GM21390 (cell line): ENCODE measurements around the gene HDAC1.
"Not testable (repeated sequence)": the region's sequence is repeated elsewhere in the genome, so short reads cannot be mapped to it uniquely, and the experiment has no call there.

ENCODE experiments used
- ATAC-seq: cut with Tn5 transposase; IDR thresholded peaks from one replicate; pipeline ENCODE4 v1.9.1; 2021; ENCODE audit not compliant: unreplicated experiment

Gene HDAC1

DNA sequence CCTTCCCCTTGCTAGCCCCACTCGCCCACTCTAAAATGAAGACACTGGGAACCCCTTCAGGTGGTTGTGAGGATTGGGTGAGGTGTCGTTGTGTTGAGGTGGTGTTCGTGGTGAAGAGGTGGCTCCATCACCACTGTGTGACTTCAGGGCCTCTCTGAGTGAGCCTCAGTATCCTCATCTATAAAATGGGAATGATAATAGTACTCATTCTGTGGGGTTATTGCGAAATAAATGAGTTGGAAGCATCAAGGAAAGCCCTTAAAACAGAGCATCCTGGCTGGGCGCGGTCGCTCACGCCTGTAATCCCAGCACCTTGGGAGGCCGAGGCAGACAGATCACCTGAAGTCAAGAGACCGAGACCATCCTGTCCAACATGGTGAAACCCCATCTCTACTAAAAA lies 50.8 kb downstream of the HDAC1 start:
- ATAC-seq, result no peak

DNA sequence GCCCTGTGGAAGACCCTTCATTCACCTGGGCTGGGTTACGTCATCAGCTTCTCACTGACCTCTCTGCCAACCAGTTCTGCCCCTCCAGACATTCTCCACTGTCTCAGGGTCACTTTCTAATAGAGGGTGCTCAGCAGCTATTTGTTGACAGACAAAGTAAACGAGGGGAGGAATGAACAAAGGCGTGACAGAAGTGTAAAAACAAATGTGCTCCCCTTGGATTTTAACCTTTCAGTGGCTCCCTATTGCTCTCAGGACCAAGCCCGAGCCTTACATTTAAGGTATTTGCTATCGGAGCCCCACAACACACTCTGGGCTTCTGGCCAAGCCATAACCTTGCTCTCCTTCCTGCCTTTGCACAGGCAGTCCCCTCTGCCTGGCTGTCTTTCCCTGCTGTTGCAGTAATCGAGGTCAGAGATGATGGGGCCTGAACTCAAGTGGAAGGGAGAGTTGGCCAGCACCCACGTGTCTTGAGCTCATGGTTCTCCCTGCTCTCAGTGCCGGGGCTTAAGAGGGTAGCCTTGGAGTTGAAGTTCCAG lies 53.5 kb downstream of the HDAC1 start:
- ATAC-seq, result no peak

DNA sequence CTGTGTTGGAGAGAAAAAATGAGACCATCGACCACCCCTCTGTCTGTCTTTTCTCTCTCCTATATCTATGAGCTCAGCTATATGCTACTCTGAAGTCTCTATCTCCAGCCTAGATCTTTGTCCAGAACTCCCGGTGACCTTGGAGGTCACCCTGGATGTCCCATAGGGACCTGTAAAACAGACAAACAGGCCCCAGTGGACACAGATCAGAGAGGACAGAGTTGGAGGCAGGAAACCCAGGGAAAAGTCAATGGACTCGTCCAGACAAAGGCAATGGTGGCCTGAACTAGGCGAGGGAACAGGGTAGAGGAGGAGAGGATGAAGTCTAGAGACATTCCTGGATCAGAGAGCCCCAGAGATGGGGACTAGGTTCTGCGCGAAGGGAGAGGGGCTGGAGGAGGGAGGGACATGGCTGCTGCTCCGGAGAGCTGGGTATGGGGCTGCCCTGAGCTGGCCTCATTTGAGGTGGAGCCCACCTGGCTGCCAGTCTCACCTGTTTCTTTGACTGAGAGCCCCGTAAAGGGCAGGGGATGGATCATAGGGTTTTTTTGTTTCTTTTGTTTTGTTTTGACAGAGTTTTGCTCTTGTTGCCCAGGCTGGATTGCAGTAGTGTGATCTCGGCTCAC lies 54.8 kb downstream of the HDAC1 start:
- ATAC-seq, result no peak

DNA sequence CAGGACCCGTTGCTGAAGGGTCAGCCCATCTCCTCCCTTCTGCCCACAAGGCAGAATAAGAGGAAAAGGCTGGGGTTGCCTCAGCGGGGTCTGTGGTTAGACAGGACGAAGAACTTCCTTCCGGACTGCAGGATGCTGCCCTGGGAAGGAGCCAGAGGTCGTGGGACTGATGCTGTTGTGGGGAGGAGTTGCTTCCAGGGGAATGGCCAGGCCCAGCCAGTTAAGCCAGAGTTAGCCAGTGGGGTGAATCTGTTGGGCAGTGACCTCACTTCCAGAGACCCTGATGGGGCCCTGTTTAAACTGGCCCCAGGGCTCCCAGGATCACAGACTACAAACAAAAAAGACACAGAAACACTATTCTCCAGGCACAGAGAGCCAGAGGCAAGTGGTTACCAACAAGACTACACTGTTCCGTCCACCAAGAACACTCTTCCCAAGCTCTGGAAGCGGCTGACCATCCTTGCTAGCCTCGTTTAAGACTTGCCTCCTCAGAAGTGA lies 57.4 kb downstream of the HDAC1 start:
- no peak for ATAC-seq

DNA sequence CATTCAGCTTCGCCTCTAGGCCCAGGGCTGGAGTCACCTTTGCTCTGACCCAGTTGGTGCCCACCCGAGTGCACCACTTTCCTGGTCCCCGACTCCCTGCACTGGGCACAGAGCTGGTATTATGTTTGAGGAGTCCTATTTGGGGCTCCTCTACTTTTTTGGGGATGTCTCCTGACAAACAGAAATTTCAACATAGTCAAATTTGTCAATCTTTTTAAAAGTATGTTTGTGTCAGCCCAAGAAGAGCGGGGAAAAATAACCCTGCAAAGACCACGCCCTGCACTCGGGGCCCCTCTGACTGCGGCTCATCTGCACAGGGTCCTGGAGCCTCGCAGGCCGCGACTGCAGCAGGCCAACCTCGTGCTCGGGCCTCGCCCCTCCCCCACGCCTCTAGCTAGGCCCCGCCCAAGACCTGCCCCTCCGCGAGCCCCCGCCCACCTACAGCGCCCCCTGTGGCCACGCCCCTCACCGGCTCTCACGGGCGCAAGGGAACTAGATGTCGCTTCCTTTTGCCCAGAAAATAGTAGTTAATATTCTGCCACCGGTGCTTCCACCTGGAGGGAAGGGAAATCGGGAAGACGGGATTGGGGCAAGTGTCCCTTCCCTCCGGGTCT lies 59.0 kb downstream of the HDAC1 start:
- peak; percentile 23 for ATAC-seq

DNA sequence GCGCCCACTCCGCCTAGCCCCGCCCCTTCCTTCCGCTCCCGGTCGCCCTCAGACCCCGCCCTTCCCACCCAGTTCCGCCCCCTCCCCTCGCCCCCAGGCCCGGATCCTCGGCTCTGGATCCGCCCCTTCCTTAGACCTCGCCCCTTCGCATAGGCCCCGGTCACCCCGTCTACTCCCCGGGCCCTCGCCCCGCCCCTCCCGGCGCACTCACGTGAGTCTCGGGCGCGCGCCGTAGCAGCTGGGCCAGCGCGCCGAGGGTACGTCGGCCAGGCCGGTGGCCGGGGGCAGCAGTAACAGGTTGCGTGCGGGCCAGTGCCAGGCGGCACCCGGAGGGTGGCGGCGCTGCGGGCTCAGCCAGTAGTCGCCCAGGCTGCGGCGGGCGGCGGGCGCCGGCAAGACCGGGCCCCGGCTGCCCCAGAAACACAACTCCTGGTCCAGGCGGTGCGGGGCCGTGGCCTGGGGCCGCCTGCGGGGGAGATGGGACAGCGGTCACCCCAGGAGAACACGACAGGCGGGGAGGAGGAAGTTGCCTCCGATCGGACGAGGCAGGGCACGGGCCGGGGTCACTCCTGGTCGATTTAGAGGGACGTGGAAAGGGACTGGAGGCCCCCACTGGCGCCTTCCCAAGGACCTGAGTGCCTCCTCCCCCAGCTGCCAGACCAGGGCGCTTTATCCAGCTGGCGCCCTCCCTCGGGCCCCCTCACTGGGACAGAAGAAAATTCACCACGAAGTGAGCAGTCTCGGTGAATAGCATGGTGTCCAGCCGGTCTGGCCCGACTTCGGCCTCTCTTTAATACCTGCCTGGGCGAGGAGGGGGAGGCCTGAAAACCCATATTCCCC lies 59.7 kb downstream of the HDAC1 start:
- ATAC-seq, result peak; percentile 92

DNA sequence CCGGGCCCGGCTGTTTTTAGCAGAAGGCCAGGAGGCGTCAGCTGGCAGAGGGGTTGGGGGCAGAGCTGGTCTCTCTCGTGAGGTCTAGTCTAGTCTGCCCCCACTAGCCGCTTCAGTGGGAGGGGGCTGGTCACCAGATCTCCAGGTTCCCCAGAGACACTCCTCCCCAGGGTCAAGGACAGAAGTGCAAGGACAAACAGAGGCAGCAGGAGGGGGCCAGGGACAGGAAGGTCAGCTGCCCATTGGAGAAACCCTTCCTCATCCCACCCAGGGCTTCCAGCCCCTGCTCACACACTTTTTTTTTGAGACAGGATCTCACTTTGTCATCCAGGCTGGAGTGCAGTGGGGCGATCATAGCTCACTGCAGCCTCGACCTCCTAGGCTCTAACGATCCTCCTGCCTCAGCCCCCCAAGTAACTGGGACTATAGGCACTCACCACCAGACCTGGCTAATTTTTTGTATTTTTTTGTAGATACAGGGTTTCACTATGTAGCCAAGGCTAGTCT lies 60.4 kb downstream of the HDAC1 start:
- no peak for ATAC-seq

DNA sequence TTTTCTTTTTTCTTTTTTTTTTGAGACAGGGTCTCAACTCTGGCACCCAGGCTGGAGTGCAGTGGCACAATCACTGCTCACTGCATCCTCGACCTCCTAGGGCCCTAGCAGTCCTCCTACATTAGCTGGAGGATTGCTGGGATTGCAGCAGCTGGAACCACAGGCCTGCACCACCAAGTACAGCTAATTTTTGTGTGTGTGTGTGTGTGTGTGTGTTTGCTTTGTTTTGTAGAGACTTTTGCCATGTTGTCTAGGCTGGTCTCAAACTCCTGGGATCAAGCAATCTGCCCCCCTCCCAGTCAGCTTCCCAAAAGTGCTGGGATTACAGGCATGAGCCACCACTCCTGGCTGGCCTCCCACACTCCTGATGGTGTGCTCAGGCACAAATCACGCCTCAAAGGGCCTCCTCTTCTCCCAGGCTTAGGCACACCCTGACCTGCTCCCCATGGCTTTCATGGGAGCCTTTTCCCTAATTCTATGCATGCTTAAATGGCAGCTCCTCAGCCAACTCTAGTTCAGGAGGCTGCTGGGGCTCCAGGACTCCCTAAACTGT lies 61.0 kb downstream of the HDAC1 start:
- no peak for ATAC-seq

DNA sequence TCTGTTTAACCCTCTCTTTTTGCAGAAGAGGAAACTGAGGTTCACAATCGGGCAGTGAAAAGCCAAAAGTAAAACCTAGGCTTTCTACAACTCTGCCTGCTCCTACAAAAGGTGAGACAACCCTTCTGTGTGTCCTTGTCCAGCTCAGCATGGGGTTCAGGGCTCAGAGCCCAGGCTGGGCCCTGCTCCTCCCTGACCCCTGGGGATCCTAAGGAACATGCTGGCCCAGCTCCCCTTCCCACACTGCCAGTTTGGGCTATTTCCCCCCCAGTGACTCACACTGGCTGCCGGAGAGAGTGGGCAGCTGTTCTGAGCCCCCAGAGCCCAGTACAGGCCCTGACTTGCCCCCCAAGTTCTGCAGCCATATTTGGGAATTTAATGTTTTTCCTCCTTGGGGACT lies 61.5 kb downstream of the HDAC1 start:
- no peak for ATAC-seq

DNA sequence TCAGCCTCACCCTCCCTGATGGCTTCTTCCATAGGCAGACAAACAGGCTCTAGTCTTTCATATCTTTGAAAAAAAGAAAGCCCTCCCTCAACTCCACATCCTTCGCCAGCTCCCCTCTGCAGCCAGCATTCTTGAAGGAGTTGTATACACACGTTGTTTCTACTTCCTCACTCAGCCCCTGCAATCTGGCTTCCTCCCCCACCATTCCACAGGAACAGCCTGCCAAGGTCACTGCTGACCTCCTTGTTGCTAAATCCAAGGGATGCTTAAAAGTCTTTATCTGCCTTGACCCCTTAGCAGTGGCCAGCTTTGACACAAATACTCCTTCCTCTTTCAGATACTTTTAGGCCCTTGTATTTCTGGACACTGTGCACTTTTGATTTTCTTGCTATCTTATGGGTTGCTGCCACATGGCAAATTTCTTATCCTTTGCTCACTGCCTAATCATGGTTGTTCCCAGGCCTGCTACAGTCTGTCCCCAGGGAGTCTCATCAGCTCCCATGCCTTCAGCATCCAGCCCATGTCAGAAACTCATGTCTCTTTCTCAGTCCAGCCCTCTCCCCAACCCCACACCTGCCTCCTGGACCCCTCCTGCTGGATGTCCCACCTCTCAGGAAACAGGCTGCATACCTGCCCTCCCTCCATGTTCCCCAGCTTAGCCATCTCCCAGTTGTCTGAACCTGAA lies 62.1 kb downstream of the HDAC1 start:
- no peak for ATAC-seq

DNA sequence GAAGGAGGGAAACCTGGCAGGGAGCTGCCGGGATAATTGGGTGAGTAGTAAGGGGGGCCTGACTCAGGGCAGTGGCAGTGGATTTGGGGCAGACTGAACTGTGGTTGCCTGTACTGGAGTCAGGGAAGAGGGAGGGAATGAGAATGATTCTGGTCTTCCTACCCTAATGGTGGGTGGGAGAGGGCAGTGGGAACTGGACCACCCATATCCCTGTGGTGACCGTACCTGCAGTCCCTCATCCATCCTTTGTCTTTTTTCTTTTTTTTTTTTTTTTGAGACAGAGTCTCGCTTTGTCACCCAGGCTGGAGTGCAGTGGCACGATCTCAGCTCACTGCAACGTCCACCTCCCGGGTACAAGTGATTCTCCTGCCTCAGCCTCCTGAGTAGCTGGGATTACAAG lies 63.9 kb downstream of the HDAC1 start:
- not testable (repeated sequence) for ATAC-seq

DNA sequence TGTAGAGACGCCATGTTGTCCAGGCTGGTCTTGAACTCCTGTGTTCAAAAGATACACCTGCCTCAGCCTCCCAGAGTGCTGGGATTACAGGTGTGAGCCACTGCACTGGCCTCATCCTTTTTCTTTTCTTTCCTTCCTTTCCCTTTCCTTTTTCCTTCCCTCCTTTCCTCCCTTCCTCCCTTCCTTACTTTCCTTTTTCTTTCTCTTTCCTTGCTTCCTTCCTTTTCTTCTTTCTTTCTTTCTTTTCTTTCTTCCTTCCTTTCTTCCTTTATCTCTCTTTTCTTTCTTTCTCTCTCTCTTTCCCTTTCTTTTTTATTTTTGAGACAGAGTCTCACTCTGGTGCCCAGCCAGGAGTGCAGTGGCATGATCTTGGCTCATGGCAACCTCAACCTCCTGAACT lies 64.6 kb downstream of the HDAC1 start:
- ATAC-seq, result no peak

DNA sequence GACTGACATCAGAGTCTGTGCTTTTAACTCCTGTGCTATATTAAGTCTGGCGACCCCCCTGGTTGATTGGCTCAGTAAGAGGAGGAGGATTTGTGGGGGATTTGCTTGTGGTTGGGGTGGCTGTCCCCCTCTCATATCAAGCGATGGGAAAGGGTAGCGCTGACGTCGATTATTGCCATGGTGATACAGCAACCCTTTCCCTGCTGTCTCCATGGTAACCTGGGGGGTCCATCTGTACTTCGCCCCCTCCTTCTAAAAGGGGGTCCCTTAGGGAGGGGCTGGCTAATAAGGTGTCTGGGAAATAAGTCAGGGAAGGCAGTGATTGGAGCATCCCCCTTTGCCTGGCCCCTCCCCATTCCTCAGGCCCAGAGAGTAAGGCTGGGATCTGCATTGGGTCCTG lies 65.7 kb downstream of the HDAC1 start:
- no peak for ATAC-seq

DNA sequence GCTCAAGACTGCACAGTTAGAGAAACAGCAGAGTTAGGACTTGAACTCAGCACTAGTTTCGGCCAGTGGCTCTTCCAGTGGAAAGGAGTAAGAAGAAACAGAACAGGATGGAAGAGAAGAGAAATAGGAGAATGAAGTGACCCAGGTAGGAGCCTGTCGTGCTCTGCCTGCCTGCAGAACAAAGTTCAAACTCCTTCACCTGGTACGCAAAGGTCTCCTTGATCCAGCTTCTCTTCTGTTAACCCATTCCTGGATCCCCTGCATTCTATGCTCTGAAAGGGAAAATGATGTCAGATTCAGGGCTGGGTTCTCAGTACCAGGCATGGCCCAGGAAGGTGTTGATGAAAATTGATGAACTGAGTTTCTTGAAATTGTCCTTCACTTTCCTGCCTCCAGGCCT lies 66.6 kb downstream of the HDAC1 start:
- ATAC-seq, result no peak

DNA sequence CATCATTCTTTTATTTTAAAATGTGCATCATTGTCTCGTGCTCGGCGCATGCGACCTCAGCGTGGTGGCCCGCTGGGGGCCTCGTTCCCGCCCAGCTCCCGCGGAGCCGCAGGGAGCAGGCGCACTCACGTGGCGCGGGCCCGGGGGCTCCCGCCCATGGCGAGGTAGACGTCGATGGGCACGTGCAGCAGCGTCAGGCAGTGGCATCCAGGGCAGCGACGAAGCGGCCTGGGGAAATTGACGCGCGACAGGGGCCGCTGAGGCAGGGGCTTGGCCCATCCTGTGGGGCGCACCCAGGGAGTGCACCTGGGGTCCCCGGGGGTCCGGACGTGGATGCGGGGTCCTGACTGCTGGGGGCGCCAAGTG lies 69.4 kb downstream of the HDAC1 start:
- ATAC-seq, result no peak

DNA sequence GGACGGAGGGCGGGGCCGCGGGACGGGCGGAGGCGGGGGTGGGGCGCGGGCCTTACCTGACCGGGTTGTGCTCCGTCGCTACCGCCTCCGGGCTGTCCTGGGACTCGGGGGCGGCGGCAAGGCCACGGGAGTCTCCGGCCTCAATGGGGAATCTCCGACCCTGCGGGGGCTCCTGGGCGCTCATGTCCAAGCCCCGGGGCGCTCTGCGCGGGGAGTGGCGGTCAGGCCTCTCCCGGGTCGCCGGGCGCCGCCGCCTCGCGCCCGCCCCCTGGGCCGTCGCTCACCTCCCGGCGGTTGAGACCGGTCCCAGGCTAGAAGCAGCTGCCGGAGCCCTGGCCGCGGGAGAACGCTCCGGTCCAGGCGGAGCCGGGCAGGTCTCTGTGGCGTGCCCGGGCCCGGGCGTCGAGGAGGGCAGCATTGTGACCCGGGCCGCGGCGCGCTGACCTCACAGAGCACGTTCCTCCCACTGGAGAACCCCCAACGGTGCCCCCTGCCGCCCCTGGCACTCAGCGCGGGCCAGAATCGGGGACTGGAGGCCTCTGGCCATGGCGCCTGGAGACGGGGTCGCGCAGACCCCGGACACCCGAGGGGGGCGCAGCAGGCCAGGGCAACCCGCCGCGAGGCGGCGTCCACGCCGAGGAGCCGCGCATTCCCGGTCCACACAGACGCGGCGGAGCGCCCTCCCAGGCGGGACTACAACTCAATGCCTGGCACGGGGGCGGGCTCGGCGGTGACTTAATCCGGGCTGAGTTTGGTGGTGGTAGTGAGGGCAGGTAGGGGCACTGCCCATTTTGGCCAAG lies 70.0 kb downstream of the HDAC1 start:
- no peak for ATAC-seq

DNA sequence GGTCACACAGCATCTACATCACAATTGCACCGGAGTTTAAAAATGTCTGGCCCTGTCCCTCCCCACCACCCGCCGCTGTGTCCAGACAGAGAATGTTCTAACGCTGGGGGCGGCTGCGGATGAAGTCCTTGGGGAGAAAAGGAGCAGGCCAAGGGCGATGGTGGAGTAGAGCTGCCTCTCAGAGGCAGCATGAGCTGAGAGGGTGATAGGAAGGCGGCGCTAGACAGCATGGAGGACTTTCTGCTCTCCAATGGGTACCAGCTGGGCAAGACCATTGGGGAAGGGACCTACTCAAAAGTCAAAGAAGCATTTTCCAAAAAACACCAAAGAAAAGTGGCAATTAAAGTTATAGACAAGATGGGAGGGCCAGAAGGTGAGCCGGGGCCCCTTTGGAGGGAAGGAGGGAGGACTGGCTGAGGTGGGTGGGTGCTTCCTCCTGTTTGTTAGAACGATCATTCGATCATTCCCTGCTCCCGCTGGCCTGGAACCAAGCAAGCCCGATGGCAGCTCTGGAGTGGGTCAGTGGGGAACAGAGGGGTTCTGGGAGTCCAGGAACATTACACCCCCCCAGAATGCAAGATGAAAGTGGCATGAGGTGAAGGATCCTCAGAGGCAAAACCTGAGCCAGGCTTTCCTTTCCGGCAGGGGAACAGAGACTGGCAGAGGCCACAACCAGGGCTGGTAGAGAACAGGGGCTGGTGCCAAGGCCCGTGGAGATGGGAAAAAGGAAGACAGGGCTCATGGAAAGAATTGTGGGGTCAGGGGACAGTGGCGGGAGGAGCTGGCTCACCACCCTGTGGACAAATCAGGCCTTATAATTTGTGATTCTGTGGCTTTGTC lies 70.8 kb downstream of the HDAC1 start, which contains the start of the genes FAM229A and TSSK3:
Gene FAM229A (minus strand): TSS at position 12 of the 840 bp plus-strand sequence. CDS start 394 bp downstream, outside the sequence.
Gene TSSK3 (plus strand): TSS at position 66 of the 840 bp plus-strand sequence. CDS start 163 bp downstream, at position 229.
- no peak for ATAC-seq

DNA sequence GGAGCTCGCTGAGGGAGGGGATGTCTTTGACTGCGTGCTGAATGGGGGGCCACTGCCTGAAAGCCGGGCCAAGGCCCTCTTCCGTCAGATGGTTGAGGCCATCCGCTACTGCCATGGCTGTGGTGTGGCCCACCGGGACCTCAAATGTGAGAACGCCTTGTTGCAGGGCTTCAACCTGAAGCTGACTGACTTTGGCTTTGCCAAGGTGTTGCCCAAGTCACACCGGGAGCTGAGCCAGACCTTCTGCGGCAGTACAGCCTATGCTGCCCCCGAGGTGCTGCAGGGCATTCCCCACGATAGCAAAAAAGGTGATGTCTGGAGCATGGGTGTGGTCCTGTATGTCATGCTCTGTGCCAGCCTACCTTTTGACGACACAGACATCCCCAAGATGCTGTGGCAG lies 71.8 kb downstream of the HDAC1 start:
- ATAC-seq, result no peak

DNA sequence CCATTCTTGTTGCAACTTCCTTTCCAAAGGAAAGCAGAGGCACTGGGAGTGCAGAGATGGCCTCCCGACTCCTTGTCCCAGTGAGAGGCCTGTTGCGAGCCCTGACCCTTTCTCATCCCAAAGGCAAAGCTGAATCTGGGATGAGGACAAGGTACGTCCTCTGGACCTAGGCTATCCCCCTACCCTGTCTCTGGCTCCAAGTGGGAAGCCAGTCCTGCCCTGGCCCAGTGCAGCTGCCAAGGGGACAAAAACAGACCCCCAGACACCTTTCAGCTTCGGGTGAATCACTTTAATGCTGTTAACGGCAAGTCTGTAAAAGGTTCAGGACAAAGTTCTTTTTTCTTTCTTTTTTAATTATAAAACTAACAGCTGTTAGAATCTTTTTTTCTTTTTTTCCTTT lies 73.0 kb downstream of the HDAC1 start:
- no peak for ATAC-seq
